ENCODE data around the gene SOCS4.

Gene SOCS4

DNA sequence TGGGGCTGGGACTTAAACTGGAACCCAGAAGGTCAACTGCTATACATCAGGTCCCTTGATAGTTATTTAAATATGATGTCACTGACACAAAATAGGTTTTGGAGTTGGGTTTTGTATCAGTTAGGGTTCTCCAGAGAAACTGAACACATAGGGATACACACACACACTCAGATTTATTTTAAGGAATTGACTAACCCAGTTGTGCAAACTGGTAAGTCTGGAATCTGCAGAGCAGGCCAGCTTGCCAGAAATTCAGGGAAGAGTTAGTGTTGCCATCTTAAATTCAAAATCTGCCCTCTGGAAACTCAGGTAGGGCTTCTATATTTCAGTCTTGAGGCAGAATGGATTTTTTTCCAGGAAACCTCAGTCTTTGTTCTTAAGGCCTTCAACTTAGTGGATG, 61.3 kb downstream of the SOCS4 start:
- DNase-seq (ENCODE audit: low spot score): no peak

- DNase-seq (ENCODE audit: low spot score): no peak
Measured at GRCh38 chr14:55092341-55092740, 65.3 kb downstream of the SOCS4 start.

GRCh38 chr14:55094292-55095157, 67.5 kb downstream of the SOCS4 start:
- no peak for DNase-seq (ENCODE audit: low spot score)

GRCh38 chr14:55097881-55098560, 71.0 kb downstream of the SOCS4 start:
- DNase-seq (ENCODE audit: low spot score): peak; percentile 41

GRCh38 chr14:55098561-55098898, 71.5 kb downstream of the SOCS4 start:
- no peak for DNase-seq (ENCODE audit: low spot score)
